Heart left ventricle (tissue), 13 donors: ENCODE results near the gene COL24A1.

Experiments used
- CTCF ChIP-seq, 12 donors: fragments of 200-600 bp; sonication (generic) in 4 of 12; IDR thresholded peaks; one replicate each; pipeline versions ENCODE4 v1.5.0 to v1.8.0; 2018 to 2022; ENCODE audit warnings: antibody characterized with exemption in 12 of 12, mild to moderate bottlenecking in 5 of 12
- POLR2A ChIP-seq, 2 donors: fragments of 450-650 bp; IDR thresholded peaks; one replicate each; pipeline ENCODE4 v1.6.1; 2017; ENCODE audit warnings: antibody characterized with exemption in 2 of 2, mild to moderate bottlenecking in 2 of 2, moderate library complexity in 2 of 2
- donor health status: ischemic (EF 13 %, LVEDD 7.1; RV severe dilation, severe dysfunction).
- donor health status: DM: no; HTN: yes; CAD: no.
- donor health status: DM: no; HTN: no; CAD: no.
- donor health status: ischemic (EF 25% LVEDD 6.9; RV normal size, moderate dysfunction).
- donor health status: ischemic (EF 25% LVEDD 5.7; RV mildly dilated, moderate dysfunction).
- donor health status: ischemic (EF 35%, LVEDD 5.7; RV mildly dilated, moderate dysfunction).
- donor health status: nonischemic (EF 11% LVEDD 7.7; RV severe dilation, severe dysfunction).
- donor health status: DM: yes; HTN: yes; CAD: no.
- donor health status: PGD.
- donor health status: ischemic (EF 29% LVEDD 5.4; RV normal size, mild dysfunction).
- donor health status: nonischemic (EF 23%, LVEDD 6.1; RV moderate dilation, normal function).

- TF ChIP-seq CTCF (IDR thresholded peaks at IDR 0.05): no peak
- no peak for TF ChIP-seq POLR2A (IDR thresholded peaks at IDR 0.05)
Measured at GRCh38 chr1:85705940-85706339, 450.6 kb downstream of the COL24A1 start.
